ENCODE results near the gene CDK18.

DNA sequence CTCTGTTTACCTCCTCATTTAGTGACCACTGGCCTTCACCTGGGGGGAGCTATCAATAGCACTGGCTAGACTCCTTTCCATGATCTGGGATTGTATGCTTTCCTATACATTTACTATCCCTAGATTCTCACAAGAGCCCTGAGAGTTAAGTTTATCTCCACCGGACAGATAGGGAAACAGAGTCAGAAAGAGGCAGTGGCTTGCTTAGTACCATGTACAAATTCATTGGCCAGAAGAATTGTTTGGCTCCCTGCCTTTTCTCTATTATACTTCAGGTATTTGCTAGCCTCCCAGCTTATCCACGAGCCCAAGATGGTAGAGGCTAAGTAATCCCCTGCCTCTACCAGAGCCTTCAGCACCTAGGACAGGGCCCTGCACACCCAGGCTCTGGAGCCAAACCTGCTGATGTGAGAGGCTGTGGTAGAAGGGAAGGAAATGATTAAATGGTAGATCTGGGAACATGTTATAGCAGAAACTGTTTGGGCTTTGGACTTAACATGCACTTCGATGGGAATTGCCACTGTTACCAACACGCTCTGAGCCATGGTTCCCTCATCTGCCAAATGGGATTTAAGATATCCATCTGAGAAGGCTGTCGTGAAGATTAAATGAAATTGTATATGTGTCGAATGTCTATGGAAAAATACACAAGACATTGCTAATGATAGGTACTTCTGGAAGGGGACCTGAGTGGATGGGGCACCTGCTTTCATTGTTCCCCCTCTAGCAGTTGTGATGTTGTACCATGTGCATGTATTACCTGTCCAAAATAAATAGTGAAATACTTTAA lies 45.5 kb upstream of the CDK18 start:
- TF ChIP-seq, protein P1, sequence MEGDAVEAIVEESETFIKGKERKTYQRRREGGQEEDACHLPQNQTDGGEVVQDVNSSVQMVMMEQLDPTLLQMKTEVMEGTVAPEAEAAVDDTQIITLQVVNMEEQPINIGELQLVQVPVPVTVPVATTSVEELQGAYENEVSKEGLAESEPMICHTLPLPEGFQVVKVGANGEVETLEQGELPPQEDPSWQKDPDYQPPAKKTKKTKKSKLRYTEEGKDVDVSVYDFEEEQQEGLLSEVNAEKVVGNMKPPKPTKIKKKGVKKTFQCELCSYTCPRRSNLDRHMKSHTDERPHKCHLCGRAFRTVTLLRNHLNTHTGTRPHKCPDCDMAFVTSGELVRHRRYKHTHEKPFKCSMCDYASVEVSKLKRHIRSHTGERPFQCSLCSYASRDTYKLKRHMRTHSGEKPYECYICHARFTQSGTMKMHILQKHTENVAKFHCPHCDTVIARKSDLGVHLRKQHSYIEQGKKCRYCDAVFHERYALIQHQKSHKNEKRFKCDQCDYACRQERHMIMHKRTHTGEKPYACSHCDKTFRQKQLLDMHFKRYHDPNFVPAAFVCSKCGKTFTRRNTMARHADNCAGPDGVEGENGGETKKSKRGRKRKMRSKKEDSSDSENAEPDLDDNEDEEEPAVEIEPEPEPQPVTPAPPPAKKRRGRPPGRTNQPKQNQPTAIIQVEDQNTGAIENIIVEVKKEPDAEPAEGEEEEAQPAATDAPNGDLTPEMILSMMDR (IDR thresholded peaks at IDR 0.05): no peak
- TF ChIP-seq POLR2A (IDR thresholded peaks at IDR 0.05) (no peak), POLR2AphosphoS5 (IDR thresholded peaks at IDR 0.05) (no peak)

All from stomach (tissue), 4 donors.